ENCODE measurements around the gene ERCC6.

- TF ChIP-seq CTCF (IDR thresholded peaks at IDR 0.05) (no peak), POLR2A (IDR thresholded peaks at IDR 0.05) (no peak)
These were observed 3.4 kb upstream of the ERCC6 start for GRCh38 chr10:49542353-49542752.
